ENCODE results near the gene NRIP1.

The NRIP1 gene

GRCh38 chr21:14917762-14918161 lies 147.0 kb downstream of the NRIP1 start:
- no peak for DNase-seq (ENCODE audit: low read depth)

- DNase-seq (ENCODE audit: low read depth): no peak
These were observed 148.1 kb downstream of the NRIP1 start for GRCh38 chr21:14916676-14917141.

GRCh38 chr21:14913638-14914037 lies 151.2 kb downstream of the NRIP1 start:
- DNase-seq (ENCODE audit: low read depth): no peak

- no peak for DNase-seq (ENCODE audit: low read depth)
These were observed 153.4 kb downstream of the NRIP1 start for GRCh38 chr21:14911351-14911750.

Data from stromal cell of bone marrow (primary cell).